H1 (cell line): Measurements from ENCODE around the gene PATE4. TPM values are rescaled to one million over a fixed set of nuclear protein-coding genes. Genes with fewer than 3 reads are reported as not detected.

Experiments used
- CTCF ChIA-PET: fragments of 300-600 bp; sonication (Branson Sonifier 250); formaldehyde crosslinking; loops from one replicate; lab custom pipeline; 2021; ENCODE audit not compliant: partially characterized antibody; lab: Charles Lee
- POLR2A ChIA-PET: fragments of 300-600 bp; sonication (Branson Sonifier 250); formaldehyde crosslinking; loops from one replicate; lab custom pipeline; 2021; ENCODE audit warnings: inconsistent platforms; ENCODE audit not compliant: partially characterized antibody; lab: Charles Lee
- DNase-seq, 2 experiments: peaks; one replicate each; pipeline versions ENCODE4 v3.0.0 to v3.0.0-alpha.2; 2010 to 2022; ENCODE audit warnings: low spot score in 2 of 2, low read depth in 1 of 2, mixed read lengths in 1 of 2
- FAIRE-seq: peaks from 2 replicates; lab custom pipeline; 2011; peaks lifted over from hg19 to GRCh38; lab: Jason Lieb, UNC
- H2AFZ ChIP-seq: 2 replicates; pipeline ENCODE4 v1.8.1; 2012; ENCODE audit warnings: low read length, inconsistent platforms
- H2AK5ac ChIP-seq: 2 replicates; pipeline ENCODE4 v1.6.1; 2013; ENCODE audit warnings: low read depth, low read length
- H2BK120ac ChIP-seq: replicated peaks from 2 replicates; pipeline ENCODE3; 2013; ENCODE audit warnings: low read depth, low read length, inconsistent platforms
- H2BK12ac ChIP-seq: 2 replicates; pipeline ENCODE4 v1.6.1; 2013; ENCODE audit warnings: low read depth, low read length
- H2BK15ac ChIP-seq: 2 replicates; pipeline ENCODE4 v1.6.1; 2013; ENCODE audit warnings: low read length
- H2BK20ac ChIP-seq: 2 replicates; pipeline ENCODE4 v1.6.1; 2013; ENCODE audit warnings: low read length
- H2BK5ac ChIP-seq: 2 replicates; pipeline ENCODE4 v1.6.1; 2013; ENCODE audit warnings: low read depth, low read length
- H3K14ac ChIP-seq: 2 replicates; pipeline ENCODE4 v1.6.1; 2013; ENCODE audit warnings: inconsistent platforms; ENCODE audit not compliant: insufficient read length
- H3K18ac ChIP-seq: 2 replicates; pipeline ENCODE4 v1.6.1; 2013; ENCODE audit warnings: low read length; ENCODE audit errors: extremely low read depth
- H3K23ac ChIP-seq: 2 replicates; pipeline ENCODE4 v1.6.1; 2013; ENCODE audit warnings: inconsistent platforms; ENCODE audit not compliant: insufficient read length
- H3K23me2 ChIP-seq: 2 replicates; pipeline ENCODE4 v1.6.1; 2013; ENCODE audit warnings: low read depth, low read length
- H3K27ac ChIP-seq: 2 replicates; pipeline ENCODE4 v1.6.1; 2011; ENCODE audit warnings: low read depth, low read length, inconsistent platforms
- H3K27me3 ChIP-seq, 4 experiments: replicated peaks in 1 of 4; 1 replicate in 1 of 4; 2 replicates in 3 of 4; pipeline versions ENCODE4 v1.6.1 to v1.8.1; 2011 to 2013; ENCODE audit warnings: low read length in 3 of 4, mild to moderate bottlenecking in 3 of 4, inconsistent platforms in 2 of 4, mixed read lengths in 2 of 4, moderate library complexity in 1 of 4; ENCODE audit not compliant: control insufficient read depth in 3 of 4, insufficient read depth in 3 of 4; ENCODE audit errors: extremely low read depth in 1 of 4
- H3K36me3 ChIP-seq, 4 experiments: 2 replicates each; pipeline versions ENCODE4 v1.6.1 to v1.8.1; 2011 to 2013; ENCODE audit warnings: mild to moderate bottlenecking in 4 of 4, low read length in 3 of 4, moderate library complexity in 2 of 4, control low read depth in 1 of 4, inconsistent platforms in 1 of 4; ENCODE audit not compliant: insufficient read depth in 4 of 4, control insufficient read depth in 2 of 4
- H3K4ac ChIP-seq: replicated peaks from 2 replicates; pipeline ENCODE3; 2013; ENCODE audit warnings: low read length, low read depth, mixed read lengths, inconsistent platforms; ENCODE audit not compliant: insufficient read length
- H3K4me1 ChIP-seq, 4 experiments: replicated peaks in 1 of 4; 1 replicate in 1 of 4; 2 replicates in 3 of 4; pipeline versions ENCODE4 v1.6.1 to v1.8.1; 2011 to 2013; ENCODE audit warnings: low read length in 3 of 4, inconsistent platforms in 2 of 4, mixed read lengths in 1 of 4; ENCODE audit not compliant: insufficient read depth in 4 of 4, control insufficient read depth in 3 of 4
- H3K4me2 ChIP-seq, 2 experiments: 2 replicates each; pipeline versions ENCODE4 v1.6.1 to v1.8.1; 2011 to 2013; ENCODE audit warnings: low read depth in 2 of 2, low read length in 2 of 2, control low read depth in 1 of 2, inconsistent platforms in 1 of 2, mild to moderate bottlenecking in 1 of 2; ENCODE audit not compliant: insufficient read depth in 1 of 2
- H3K4me3 ChIP-seq, 4 experiments: fragments of 200-600, 300-600 bp in 1 of 4; sonication (generic), shearing (Covaris generic), sonication (Bioruptor Twin) in 1 of 4; 2 replicates each; pipeline versions ENCODE4 v1.5.1 to v1.8.1; 2011 to 2016; ENCODE audit warnings: low read length in 4 of 4, low read depth in 3 of 4, control low read depth in 2 of 4, inconsistent platforms in 2 of 4, mild to moderate bottlenecking in 2 of 4, mixed read lengths in 1 of 4, moderate library complexity in 1 of 4; ENCODE audit not compliant: insufficient read depth in 2 of 4; ENCODE audit errors: extremely low read depth in 1 of 4
- H3K56ac ChIP-seq: replicated peaks from 2 replicates; pipeline ENCODE3; 2013; ENCODE audit warnings: low read depth, mild to moderate bottlenecking, mixed read lengths, low read length, inconsistent platforms; ENCODE audit not compliant: insufficient read length
- H3K79me1 ChIP-seq: 2 replicates; pipeline ENCODE4 v1.6.1; 2013; ENCODE audit warnings: low read depth, low read length, control low read depth
- H3K79me2 ChIP-seq, 2 experiments: 2 replicates each; pipeline versions ENCODE4 v1.6.1 to v1.8.1; 2012 to 2013; ENCODE audit warnings: low read length in 2 of 2, mild to moderate bottlenecking in 2 of 2, inconsistent platforms in 1 of 2; ENCODE audit not compliant: insufficient read depth in 2 of 2, control insufficient read depth in 1 of 2
- H3K9ac ChIP-seq, 4 experiments: replicated peaks in 1 of 4; 1 replicate in 1 of 4; 2 replicates in 3 of 4; pipeline versions ENCODE4 v1.6.1 to v1.8.1; 2011 to 2013; ENCODE audit warnings: low read depth in 3 of 4, low read length in 3 of 4, control low read depth in 2 of 4, mild to moderate bottlenecking in 2 of 4, moderate library complexity in 2 of 4, inconsistent platforms in 1 of 4; ENCODE audit errors: extremely low read depth in 1 of 4
- H3K9me3 ChIP-seq, 2 experiments: 2 replicates each; pipeline versions ENCODE4 v1.6.1 to v1.8.1; 2012 to 2013; ENCODE audit warnings: mild to moderate bottlenecking in 2 of 2, moderate library complexity in 2 of 2, control low read depth in 1 of 2, inconsistent platforms in 1 of 2, low read depth in 1 of 2, low read length in 1 of 2, mixed read lengths in 1 of 2; ENCODE audit not compliant: insufficient read depth in 2 of 2
- H4K20me1 ChIP-seq, 2 experiments: replicated peaks in 1 of 2; 2 replicates each; pipeline versions ENCODE3 to v1.8.1; 2011 to 2013; ENCODE audit warnings: inconsistent platforms in 2 of 2, low read length in 2 of 2, mild to moderate bottlenecking in 1 of 2; ENCODE audit not compliant: insufficient read depth in 2 of 2, control insufficient read depth in 1 of 2
- H4K5ac ChIP-seq: 2 replicates; pipeline ENCODE4 v1.6.1; 2013; ENCODE audit warnings: low read length, low read depth, mixed read lengths, inconsistent platforms; ENCODE audit not compliant: insufficient read length
- H4K8ac ChIP-seq: 2 replicates; pipeline ENCODE4 v1.8.0; 2013; ENCODE audit warnings: mild to moderate bottlenecking, moderate library complexity, low read length, inconsistent platforms; ENCODE audit not compliant: insufficient read depth; ENCODE audit errors: extremely low read depth
- H4K91ac ChIP-seq: replicated peaks from 2 replicates; pipeline ENCODE3; 2013; ENCODE audit warnings: low read length, mixed read lengths, inconsistent platforms; ENCODE audit not compliant: insufficient read length
- HDAC2 ChIP-seq, 2 experiments: fragments of 300-600 bp in 1 of 2; sonication (generic) in 1 of 2; IDR thresholded peaks; 2 replicates each; pipeline ENCODE4 v1.6.1; 2011 to 2012; ENCODE audit warnings: low read depth in 2 of 2, low read length in 2 of 2, mild to moderate bottlenecking in 2 of 2, moderate library complexity in 2 of 2, borderline replicate concordance in 1 of 2, inconsistent platforms in 1 of 2
- RAD21 ChIP-seq, 2 experiments: IDR thresholded peaks in 1 of 2; conservative IDR thresholded peaks in 1 of 2; 2 replicates each; pipeline ENCODE4 v1.6.1; 2011; ENCODE audit warnings: low read depth in 2 of 2, low read length in 2 of 2, improper control_type of control experiment in 1 of 2, inconsistent platforms in 1 of 2, mild to moderate bottlenecking in 1 of 2, moderate library complexity in 1 of 2
- TEAD4 ChIP-seq: IDR thresholded peaks from 2 replicates; pipeline ENCODE4 v1.6.1; 2012; ENCODE audit warnings: low read depth, low read length, inconsistent platforms, mixed read lengths
- YY1 ChIP-seq: IDR thresholded peaks from 2 replicates; pipeline ENCODE4 v1.6.1; 2011; ENCODE audit warnings: low read depth, mild to moderate bottlenecking, low read length
- WGBS, 2 experiments: shearing (Covaris generic) in 1 of 2; methylation state at CpG; one replicate each; pipeline versions ENCODE4 v1.1.6 to v1.1.7; 2013 to 2015; ENCODE audit warnings: low lambda C conversion rate in 2 of 2, mixed read lengths in 2 of 2, inconsistent platforms in 1 of 2, low coverage in 1 of 2, missing lambda C conversion rate in 1 of 2; ENCODE audit not compliant: insufficient replicate concordance in 2 of 2, insufficient coverage in 1 of 2, insufficient read length in 1 of 2; ENCODE audit errors: extremely low coverage in 1 of 2, missing lambda C conversion rate in 1 of 2; 5-methylcytosine and 5-hydroxymethylcytosine counted together
- polyA plus RNA-seq, 7 experiments: library from polyadenylated mRNA; depleted of rRNA in 3 of 7; stranded (reverse) in 5 of 7; unstranded in 2 of 7; fragments of >200 nt in 5 of 7; fragments of 200-250 nt in 2 of 7; gene quantifications; 1 replicate in 5 of 7; 2 replicates in 1 of 7; 4 replicates in 1 of 7; pipeline versions ENCODE4 v1.2.1 to v1.2.3, GENCODE V29; 2011 to 2013; ENCODE audit warnings: missing spikeins in 2 of 7, mixed read lengths in 2 of 7
- total RNA-seq: library from RNA; stranded (reverse); fragmentation: NEBNext Ultra II Directional; extraction: Animal tissue kit (Norgen Biotek cat#: 25700); gene quantifications from 2 replicates; pipeline ENCODE4 v1.2.1, GENCODE V29; 2021
- TF ChIP-seq, protein P1 (sequence below): IDR thresholded peaks from 2 replicates; pipeline ENCODE4 v1.6.1; 2012; ENCODE audit warnings: inconsistent platforms
- TF ChIP-seq, protein P2 (sequence below), 3 experiments: IDR thresholded peaks; 1 replicate in 2 of 3; 2 replicates in 1 of 3; pipeline versions ENCODE4 v1.5.1 to v1.6.1; 2011; ENCODE audit warnings: low read length in 3 of 3, mild to moderate bottlenecking in 3 of 3, inconsistent platforms in 2 of 3, low read depth in 1 of 3, moderate library complexity in 1 of 3; ENCODE audit not compliant: insufficient read depth in 1 of 3; ENCODE audit errors: control extremely low read depth in 1 of 3

Gene PATE4
- total and polyA plus RNA-seq, 2 of the 8 experiments (the other 6 are each of a cell fraction or from before 2014, with no cell fraction given), result not detected

DNA sequence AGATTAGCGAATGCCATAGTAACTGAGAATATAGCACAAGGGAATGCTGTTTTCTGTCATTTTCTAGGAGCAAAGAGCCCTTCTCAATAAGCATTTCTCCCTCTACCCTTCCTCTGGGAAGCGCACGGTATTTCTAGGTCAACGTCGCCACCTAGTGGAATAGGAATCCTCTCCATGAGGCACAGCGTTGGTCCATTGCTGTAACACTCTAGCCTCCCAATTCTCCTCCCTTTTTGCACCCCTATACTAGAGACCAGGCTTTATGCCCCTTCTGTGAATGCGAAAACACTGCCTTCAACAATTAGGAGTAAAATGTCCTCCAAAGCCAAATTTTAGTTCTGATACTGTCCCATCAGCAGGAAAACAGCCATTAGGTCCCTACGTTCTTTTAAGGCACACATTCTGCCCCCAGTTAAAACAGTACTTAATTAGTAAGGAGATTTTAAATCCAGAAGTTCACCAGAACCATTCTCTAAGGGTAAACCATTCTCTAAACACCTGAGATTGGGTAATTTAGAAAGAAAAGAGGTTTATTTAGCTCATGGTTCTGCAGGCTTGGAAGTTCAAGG, 41.5 kb downstream of the PATE4 start:
- peak overlapping the region; percentile 6; the same call in 1 of the 2 replicates for H2AFZ ChIP-seq
- H2BK20ac ChIP-seq, result no peak overlapping the region
- H2BK5ac ChIP-seq, result no peak overlapping the region
- ChIA-PET CTCF (interaction anchor here (0.6 to 1.3 kb wide), 8 partner anchors 13 to 529 kb away, joined by 3 to 5 read pairs (median 3); partner anchors contain the start of gene HYLS1), POLR2A (interaction anchor here (0.6 kb wide), 1 partner anchor 9 kb away, joined by 3 read pairs; no protein-coding TSS in a partner anchor)
- H3K4me2 ChIP-seq, result peak overlapping the region in 1 of 2 experiments; percentile 6; a peak in 1 of 4 replicates
- TF ChIP-seq TEAD4 (0 out of 2 replicates have a peak, but pooled peaks have one; percentile 43), HDAC2 (IDR thresholded peaks at IDR 0.05; ENCODE audit: borderline replicate concordance in 1 of 2, low read depth in 2 of 2, low read length in 2 of 2) (no peak), RAD21 (IDR thresholded peaks at IDR 0.05 in 1 of 2, conservative IDR thresholded peaks at IDR 0.05 in 1 of 2; ENCODE audit: low read depth in 2 of 2, low read length in 2 of 2) (peak; percentile 95), YY1 (no peak)
- TF ChIP-seq, protein P1, sequence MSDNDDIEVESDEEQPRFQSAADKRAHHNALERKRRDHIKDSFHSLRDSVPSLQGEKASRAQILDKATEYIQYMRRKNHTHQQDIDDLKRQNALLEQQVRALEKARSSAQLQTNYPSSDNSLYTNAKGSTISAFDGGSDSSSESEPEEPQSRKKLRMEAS, result peak; percentile 52; the same call in 1 of the 2 replicates
- TF ChIP-seq, protein P2, sequence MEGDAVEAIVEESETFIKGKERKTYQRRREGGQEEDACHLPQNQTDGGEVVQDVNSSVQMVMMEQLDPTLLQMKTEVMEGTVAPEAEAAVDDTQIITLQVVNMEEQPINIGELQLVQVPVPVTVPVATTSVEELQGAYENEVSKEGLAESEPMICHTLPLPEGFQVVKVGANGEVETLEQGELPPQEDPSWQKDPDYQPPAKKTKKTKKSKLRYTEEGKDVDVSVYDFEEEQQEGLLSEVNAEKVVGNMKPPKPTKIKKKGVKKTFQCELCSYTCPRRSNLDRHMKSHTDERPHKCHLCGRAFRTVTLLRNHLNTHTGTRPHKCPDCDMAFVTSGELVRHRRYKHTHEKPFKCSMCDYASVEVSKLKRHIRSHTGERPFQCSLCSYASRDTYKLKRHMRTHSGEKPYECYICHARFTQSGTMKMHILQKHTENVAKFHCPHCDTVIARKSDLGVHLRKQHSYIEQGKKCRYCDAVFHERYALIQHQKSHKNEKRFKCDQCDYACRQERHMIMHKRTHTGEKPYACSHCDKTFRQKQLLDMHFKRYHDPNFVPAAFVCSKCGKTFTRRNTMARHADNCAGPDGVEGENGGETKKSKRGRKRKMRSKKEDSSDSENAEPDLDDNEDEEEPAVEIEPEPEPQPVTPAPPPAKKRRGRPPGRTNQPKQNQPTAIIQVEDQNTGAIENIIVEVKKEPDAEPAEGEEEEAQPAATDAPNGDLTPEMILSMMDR (IDR thresholded peaks at IDR 0.05; ENCODE audit: control extremely low read depth in 1 of 3, insufficient read depth in 1 of 3, low read depth in 1 of 3, low read length in 3 of 3), result peak; percentile 73 to 93 (median 85)
- no peaks in the 10 kb centered on the region for H4K20me1 ChIP-seq
- no peaks in the 10 kb centered on the region for H3K79me2 ChIP-seq
- 0 out of 2 replicates have a peak, but pooled peaks cover 2% of the 10 kb centered on the region for H3K23me2 ChIP-seq
- H2BK120ac ChIP-seq, result no peak overlapping the region
- no peak overlapping the region for H2BK15ac ChIP-seq
- H3K27ac ChIP-seq, result no peak overlapping the region
- H2AK5ac ChIP-seq, result no peak overlapping the region
- no peaks in the 10 kb centered on the region for H3K36me3 ChIP-seq
- H3K4me1 ChIP-seq, result no peaks in the 10 kb centered on the region; a peak in 1 of 7 replicates
- H3K4me3 ChIP-seq, result no peak overlapping the region
- FAIRE-seq (peak; percentile 99), DNase-seq (peak in 1 of 2 experiments; percentile 76)
- H3K14ac ChIP-seq, result no peak overlapping the region
- H3K9ac ChIP-seq, result no peak overlapping the region
- no peaks in the 10 kb centered on the region for H3K27me3 ChIP-seq
- WGBS, 2 experiments, result 14% methylated on average over 8 of the region's 8 CpGs; no CpG with 5 or more reads in 1 of the 2 experiments
- H4K91ac ChIP-seq, result no peak overlapping the region
- no peak overlapping the region for H3K4ac ChIP-seq
- no peaks in the 10 kb centered on the region; a peak in 1 of 4 replicates for H3K9me3 ChIP-seq
- no peak overlapping the region for H4K5ac ChIP-seq
- H3K56ac ChIP-seq, result no peak overlapping the region
- no peak overlapping the region for H2BK12ac ChIP-seq
- H3K79me1 ChIP-seq, result no peaks in the 10 kb centered on the region
- H4K8ac ChIP-seq, result no peak overlapping the region
- H3K18ac ChIP-seq, result no peak overlapping the region
- no peak overlapping the region for H3K23ac ChIP-seq
